IMR-90 (cell line): ENCODE results near the gene SLC22A4. TPM values are rescaled to one million over a fixed set of nuclear protein-coding genes. Genes with fewer than 3 reads are reported as not detected.

Experiments
- ATAC-seq: fragments of 200-7000 bp; cut with Tn5 transposase; 2 replicates; pipeline ENCODE4 v1.9.1; 2020; ENCODE audit warnings: low read depth, mild to moderate bottlenecking, moderate library complexity
- BruUV-seq: library from RNA; stranded (reverse); fragments of 400-500 nt; replicated peaks from 2 replicates; lab custom pipeline; 2021; lab: Mats Ljungman, UMichigan
- CTCF ChIA-PET: fragments of 300-600 bp; formaldehyde crosslinking; extraction: SDS; loops from one replicate; lab custom pipeline; 2021; ENCODE audit warnings: antibody characterized with exemption; lab: Yijun Ruan, JAX
- POLR2A ChIA-PET: fragments of 300-600 bp; sonication (Branson Sonifier 250); formaldehyde crosslinking; loops from one replicate; lab custom pipeline; 2022; ENCODE audit warnings: antibody characterized with exemption; ENCODE audit not compliant: unreplicated experiment; lab: Charles Lee
- DNase-seq: peaks from one replicate; pipeline ENCODE4 v3.0.0; 2013
- H2AFZ ChIP-seq: replicated peaks from 2 replicates; pipeline ENCODE3; 2013; ENCODE audit warnings: low read length, mild to moderate bottlenecking; ENCODE audit not compliant: poor library complexity
- H2AK5ac ChIP-seq: 2 replicates; pipeline ENCODE4 v1.6.1; 2013; ENCODE audit warnings: low read depth, low read length, inconsistent platforms
- H2AK9ac ChIP-seq: replicated peaks from 2 replicates; pipeline ENCODE3; 2013; ENCODE audit warnings: mild to moderate bottlenecking, low read depth, low read length, moderate library complexity; ENCODE audit not compliant: poor library complexity
- H2BK120ac ChIP-seq: 2 replicates; pipeline ENCODE4 v1.6.1; 2013; ENCODE audit warnings: low read depth, low read length, inconsistent platforms
- H2BK15ac ChIP-seq: 3 replicates; pipeline ENCODE4 v1.6.1; 2013; ENCODE audit warnings: low read depth, low read length, inconsistent platforms
- H2BK20ac ChIP-seq: 2 replicates; pipeline ENCODE4 v1.6.1; 2013; ENCODE audit warnings: low read depth, mild to moderate bottlenecking, inconsistent platforms, low read length, moderate library complexity
- H2BK5ac ChIP-seq: 2 replicates; pipeline ENCODE4 v1.6.1; 2013; ENCODE audit warnings: mild to moderate bottlenecking, low read depth, low read length, inconsistent platforms; ENCODE audit not compliant: poor library complexity, severe bottlenecking
- H3K14ac ChIP-seq: replicated peaks from 2 replicates; pipeline ENCODE4 v1.6.1; 2013; ENCODE audit warnings: low read depth, low read length, inconsistent platforms
- H3K18ac ChIP-seq: 2 replicates; pipeline ENCODE4 v1.6.1; 2013; ENCODE audit warnings: low read depth, low read length, control low read depth
- H3K23ac ChIP-seq: 2 replicates; pipeline ENCODE4 v1.6.1; 2013; ENCODE audit warnings: low read depth, low read length, inconsistent platforms
- H3K27ac ChIP-seq: 2 replicates; pipeline ENCODE4 v1.5.1; 2013; ENCODE audit warnings: mild to moderate bottlenecking, control low read depth, low read length; ENCODE audit not compliant: insufficient read depth
- H3K27me3 ChIP-seq: 2 replicates; pipeline ENCODE4 v1.6.1; 2013; ENCODE audit warnings: low read length; ENCODE audit not compliant: control insufficient read depth, insufficient read depth
- H3K36me3 ChIP-seq: 2 replicates; pipeline ENCODE4 v1.6.1; 2013; ENCODE audit warnings: low read length, mixed read lengths; ENCODE audit not compliant: control insufficient read depth, insufficient read depth
- H3K4ac ChIP-seq: 2 replicates; pipeline ENCODE4 v1.6.1; 2013; ENCODE audit warnings: low read depth, low read length, inconsistent platforms
- H3K4me1 ChIP-seq: 2 replicates; pipeline ENCODE4 v1.6.1; 2013; ENCODE audit warnings: low read length, mixed read lengths; ENCODE audit not compliant: control insufficient read depth, insufficient read depth
- H3K4me2 ChIP-seq: 2 replicates; pipeline ENCODE4 v1.6.1; 2013; ENCODE audit warnings: low read depth, mild to moderate bottlenecking, control low read depth, low read length, moderate library complexity
- H3K4me3 ChIP-seq: 2 replicates; pipeline ENCODE4 v1.5.1; 2013; ENCODE audit warnings: low read depth, mild to moderate bottlenecking, control low read depth, low read length, moderate library complexity; ENCODE audit not compliant: insufficient read depth
- H3K56ac ChIP-seq: 2 replicates; pipeline ENCODE4 v1.6.1; 2013; ENCODE audit warnings: low read length, inconsistent platforms; ENCODE audit not compliant: insufficient read depth; ENCODE audit errors: extremely low read depth
- H3K79me1 ChIP-seq, 2 experiments: 2 replicates each; pipeline ENCODE4 v1.6.1; 2013; ENCODE audit warnings: low read length in 2 of 2, inconsistent platforms in 1 of 2, low read depth in 1 of 2
- H3K9ac ChIP-seq: 2 replicates; pipeline ENCODE4 v1.6.1; 2013; ENCODE audit warnings: low read depth, low read length, control low read depth
- H3K9me1 ChIP-seq: 2 replicates; pipeline ENCODE4 v1.6.1; 2013; ENCODE audit warnings: low read length, inconsistent platforms; ENCODE audit not compliant: insufficient read depth
- H3K9me3 ChIP-seq: 2 replicates; pipeline ENCODE4 v1.6.1; 2013; ENCODE audit warnings: low read length; ENCODE audit not compliant: control insufficient read depth, insufficient read depth
- H4K20me1 ChIP-seq: 2 replicates; pipeline ENCODE4 v1.6.1; 2013; ENCODE audit warnings: low read length, inconsistent platforms; ENCODE audit not compliant: insufficient read depth
- H4K5ac ChIP-seq: 2 replicates; pipeline ENCODE4 v1.6.1; 2013; ENCODE audit warnings: mild to moderate bottlenecking, low read depth, low read length, control low read depth
- H4K8ac ChIP-seq, 2 experiments: 2 replicates each; pipeline ENCODE4 v1.6.1; 2013; ENCODE audit warnings: low read depth in 2 of 2, low read length in 2 of 2, control low read depth in 1 of 2, inconsistent platforms in 1 of 2
- H4K91ac ChIP-seq: 2 replicates; pipeline ENCODE4 v1.6.1; 2013; ENCODE audit warnings: low read depth, low read length, inconsistent platforms; ENCODE audit not compliant: insufficient read depth
- BHLHE40 ChIP-seq: fragments of 150-350 bp; IDR thresholded peaks from 2 replicates; pipeline ENCODE4 v1.6.1; 2016; ENCODE audit warnings: mild to moderate bottlenecking, low read depth, low read length
- CEBPB ChIP-seq: IDR thresholded peaks from 2 replicates; pipeline ENCODE4 v1.6.1; 2012; ENCODE audit warnings: low read depth, low read length, improper control_type of control experiment
- CHD1 ChIP-seq: IDR thresholded peaks from 2 replicates; pipeline ENCODE4 v1.6.1; 2012; ENCODE audit warnings: low read depth, low read length, improper control_type of control experiment
- FOS ChIP-seq: fragments of 150-350 bp; IDR thresholded peaks from 2 replicates; pipeline ENCODE4 v1.6.1; 2016; ENCODE audit warnings: low read depth, low read length
- MAFK ChIP-seq: IDR thresholded peaks from 2 replicates; pipeline ENCODE4 v1.6.1; 2012; ENCODE audit warnings: low read depth, low read length, improper control_type of control experiment
- MAZ ChIP-seq: IDR thresholded peaks from 2 replicates; pipeline ENCODE4 v1.6.1; 2012; ENCODE audit warnings: low read depth, mild to moderate bottlenecking, low read length, improper control_type of control experiment, moderate library complexity, borderline replicate concordance
- MXI1 ChIP-seq: IDR thresholded peaks from 2 replicates; pipeline ENCODE4 v1.6.1; 2012; ENCODE audit warnings: low read depth, mild to moderate bottlenecking, low read length, moderate library complexity, borderline replicate concordance
- NFE2L2 ChIP-seq: fragments of 150-350 bp; IDR thresholded peaks from 2 replicates; pipeline ENCODE4 v1.6.1; 2016; ENCODE audit warnings: low read depth, mild to moderate bottlenecking, low read length
- POLR2A ChIP-seq: IDR thresholded peaks from 2 replicates; pipeline ENCODE4 v1.6.1; 2012; ENCODE audit warnings: mild to moderate bottlenecking, low read depth, low read length
- RAD21 ChIP-seq: IDR thresholded peaks from 2 replicates; pipeline ENCODE4 v1.6.1; 2012; ENCODE audit warnings: low read length, improper control_type of control experiment
- RCOR1 ChIP-seq: IDR thresholded peaks from 2 replicates; pipeline ENCODE4 v1.6.1; 2012; ENCODE audit warnings: mild to moderate bottlenecking, low read length, improper control_type of control experiment; ENCODE audit not compliant: insufficient replicate concordance
- RFX5 ChIP-seq: IDR thresholded peaks from 2 replicates; pipeline ENCODE4 v1.8.0; 2012; ENCODE audit warnings: low read depth, mild to moderate bottlenecking, low read length, moderate library complexity
- SMC3 ChIP-seq: fragments of 150-350 bp; IDR thresholded peaks from 2 replicates; pipeline ENCODE4 v1.6.1; 2016; ENCODE audit warnings: low read depth, mild to moderate bottlenecking, antibody characterized with exemption, low read length, moderate library complexity
- WGBS, 2 experiments: methylation state at CpG; one replicate each; pipeline versions ENCODE4 v1.1.5 to v1.1.7; 2013; ENCODE audit warnings: missing lambda C conversion rate in 2 of 2; ENCODE audit not compliant: insufficient read length in 1 of 2; ENCODE audit errors: extremely low coverage in 2 of 2; 5-methylcytosine and 5-hydroxymethylcytosine counted together
- dilution Hi-C: fragments of 300-500 bp; cut with HindIII; formaldehyde crosslinking; loops from one replicate; pipeline ENCODE4 v1.14.3; 2018; ENCODE audit warnings: low sequenced_read_pairs; ENCODE audit not compliant: unreplicated experiment
- in situ Hi-C: fragments of 300-500 bp; cut with MboI; formaldehyde crosslinking; loops from 3 replicates; pipeline ENCODE4 v1.14.3; 2019; ENCODE audit warnings: low sequenced_read_pairs, inconsistent platforms, mixed read lengths
- intact Hi-C: fragments of 100-400 bp; cut with micrococcal nuclease; formaldehyde crosslinking; loops from 2 replicates; pipeline ENCODE4 v1.10.0; 2022
- polyA plus RNA-seq, 3 experiments: library from polyadenylated mRNA; depleted of rRNA; stranded (reverse); fragments of >200 nt; gene quantifications; 2 replicates each; pipeline ENCODE4 v1.2.3, GENCODE V29; 2012; ENCODE audit warnings: low replicate concordance in 1 of 3
- total RNA-seq: library from RNA; depleted of rRNA; stranded (reverse); fragments of >200 nt; gene quantifications from 2 replicates; pipeline ENCODE4 v1.2.3, GENCODE V29; 2012
- TF ChIP-seq, protein P1 (sequence below): fragments of 150-350 bp; IDR thresholded peaks from 2 replicates; pipeline ENCODE4 v1.6.1; 2017; ENCODE audit warnings: mild to moderate bottlenecking, antibody characterized with exemption, low read length, low read depth
- TF ChIP-seq, protein P2 (sequence below): fragments of 150-350 bp; IDR thresholded peaks from 2 replicates; pipeline ENCODE4 v1.6.1; 2016; ENCODE audit warnings: low read depth, mild to moderate bottlenecking, low read length, moderate library complexity, borderline replicate concordance

The SLC22A4 gene
- total and polyA plus RNA-seq, 2 of the 4 experiments (the other 2 are of a cell fraction) = 2.6 to 3.2 TPM

DNA sequence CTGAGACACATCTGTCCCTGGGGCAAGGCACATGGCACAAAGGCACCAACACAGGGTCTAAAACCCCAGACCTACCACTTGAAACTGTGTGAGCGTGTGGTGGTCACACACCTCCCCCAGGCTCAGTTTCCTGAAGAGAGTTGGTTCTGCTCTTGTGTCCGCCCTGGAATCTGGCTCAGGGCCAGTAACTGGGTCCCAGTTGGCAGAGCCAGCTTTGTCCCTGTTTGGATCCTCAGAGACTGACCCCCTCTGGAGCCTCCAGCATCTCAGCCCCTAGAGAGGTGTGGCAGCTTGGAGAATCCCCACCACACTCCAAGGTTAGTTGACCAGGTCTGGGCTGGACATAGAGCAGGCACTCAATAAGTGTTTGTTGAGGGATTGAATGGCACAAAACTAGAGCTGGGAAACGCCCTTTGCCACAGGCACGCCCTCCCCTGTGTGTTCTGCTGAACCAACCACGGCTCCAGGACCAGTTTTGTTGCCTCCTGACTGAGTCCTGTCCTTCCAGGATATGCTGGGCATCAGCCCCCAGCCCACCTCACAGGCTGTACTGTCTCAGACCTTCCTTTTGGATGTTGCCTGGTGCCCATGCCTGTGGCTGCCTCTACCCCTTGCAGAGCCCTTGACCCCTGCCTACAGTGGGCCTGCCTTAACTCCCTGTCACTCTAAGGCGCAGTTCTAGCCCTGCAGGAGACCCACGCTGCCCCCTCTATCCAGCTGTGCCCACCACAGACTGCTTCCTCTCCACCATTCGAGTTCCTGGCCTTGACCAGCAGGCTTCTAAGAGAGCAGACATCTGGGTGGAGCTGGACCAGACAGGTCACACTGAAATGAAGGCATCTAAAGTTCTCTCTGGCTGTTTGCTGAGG lies 40.5 kb upstream of the SLC22A4 start:
- peaks cover 5% of the 10 kb centered on the region for H4K20me1 ChIP-seq
- no peak overlapping the region for H3K9ac ChIP-seq
- no peak overlapping the region for H3K4ac ChIP-seq
- dilution Hi-C loops (no loop called here), intact Hi-C loops (no loop called here), in situ Hi-C loops (no loop called here)
- no TSS peak for BruUV-seq
- DNase-seq (no peak), ATAC-seq (no peak)
- H3K18ac ChIP-seq = no peak overlapping the region
- H2AK5ac ChIP-seq = no peak overlapping the region
- no peak overlapping the region for H4K5ac ChIP-seq
- no peak overlapping the region for H2BK15ac ChIP-seq
- CTCF ChIA-PET = interaction anchor here (0.9 kb wide), 1 partner anchor 73 kb away, joined by 3 read pairs; no protein-coding TSS in a partner anchor
- no peak overlapping the region for H2BK120ac ChIP-seq
- 0 out of 2 replicates have a peak, but pooled peaks cover 6% of the 10 kb centered on the region for H3K9me1 ChIP-seq
- H3K4me2 ChIP-seq = no peak overlapping the region
- no peak overlapping the region for H3K27ac ChIP-seq
- H4K8ac ChIP-seq = no peak overlapping the region
- no peaks in the 10 kb centered on the region for H3K36me3 ChIP-seq
- 95% methylated on average over 4 of the region's 8 CpGs; no CpG with 5 or more reads in 1 of the 2 experiments for WGBS, 2 experiments
- H3K9me3 ChIP-seq = no peaks in the 10 kb centered on the region
- H3K14ac ChIP-seq = no peak overlapping the region
- no peak overlapping the region for H3K56ac ChIP-seq
- no peak overlapping the region for H2AK9ac ChIP-seq
- no peak overlapping the region for H2BK5ac ChIP-seq
- POLR2A ChIA-PET = no interaction called here
- H4K91ac ChIP-seq = no peak overlapping the region
- H3K23ac ChIP-seq = no peak overlapping the region
- H3K4me3 ChIP-seq = no peak overlapping the region
- no peak overlapping the region for H2BK20ac ChIP-seq
- H3K27me3 ChIP-seq = no peaks in the 10 kb centered on the region
- H3K79me1 ChIP-seq = peaks cover 4 to 16% of the 10 kb centered on the region in 2 experiments; a peak in 3 of 4 replicates
- no peak overlapping the region for H2AFZ ChIP-seq
- H3K4me1 ChIP-seq = peaks cover 5% of the 10 kb centered on the region; the same call in 1 of the 2 replicates
- TF ChIP-seq, protein P1, sequence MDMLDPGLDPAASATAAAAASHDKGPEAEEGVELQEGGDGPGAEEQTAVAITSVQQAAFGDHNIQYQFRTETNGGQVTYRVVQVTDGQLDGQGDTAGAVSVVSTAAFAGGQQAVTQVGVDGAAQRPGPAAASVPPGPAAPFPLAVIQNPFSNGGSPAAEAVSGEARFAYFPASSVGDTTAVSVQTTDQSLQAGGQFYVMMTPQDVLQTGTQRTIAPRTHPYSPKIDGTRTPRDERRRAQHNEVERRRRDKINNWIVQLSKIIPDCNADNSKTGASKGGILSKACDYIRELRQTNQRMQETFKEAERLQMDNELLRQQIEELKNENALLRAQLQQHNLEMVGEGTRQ = no peak
- TF ChIP-seq NFE2L2 = no peak
- no peak for TF ChIP-seq MAFK
- no peak for TF ChIP-seq RCOR1
- TF ChIP-seq RFX5 = no peak
- TF ChIP-seq CHD1 = no peak
- TF ChIP-seq, protein P2, sequence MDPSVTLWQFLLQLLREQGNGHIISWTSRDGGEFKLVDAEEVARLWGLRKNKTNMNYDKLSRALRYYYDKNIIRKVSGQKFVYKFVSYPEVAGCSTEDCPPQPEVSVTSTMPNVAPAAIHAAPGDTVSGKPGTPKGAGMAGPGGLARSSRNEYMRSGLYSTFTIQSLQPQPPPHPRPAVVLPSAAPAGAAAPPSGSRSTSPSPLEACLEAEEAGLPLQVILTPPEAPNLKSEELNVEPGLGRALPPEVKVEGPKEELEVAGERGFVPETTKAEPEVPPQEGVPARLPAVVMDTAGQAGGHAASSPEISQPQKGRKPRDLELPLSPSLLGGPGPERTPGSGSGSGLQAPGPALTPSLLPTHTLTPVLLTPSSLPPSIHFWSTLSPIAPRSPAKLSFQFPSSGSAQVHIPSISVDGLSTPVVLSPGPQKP = no peak
- TF ChIP-seq FOS = no peak
- TF ChIP-seq BHLHE40 = no peak
- no peak for TF ChIP-seq RAD21
- no peak for TF ChIP-seq MAZ
- TF ChIP-seq POLR2A = no peak
- TF ChIP-seq MXI1 = no peak
- no peak for TF ChIP-seq CEBPB
- no peak for TF ChIP-seq SMC3
